HG03565 (cell line): Measurements from ENCODE around the gene CTSW.

ENCODE experiments used
- ATAC-seq: cut with Tn5 transposase; IDR thresholded peaks from one replicate; pipeline ENCODE4 v1.9.1; 2021; ENCODE audit warnings: mild to moderate bottlenecking, moderate library complexity; ENCODE audit not compliant: unreplicated experiment

CTSW gene

GRCh38 chr11:65900125-65900898 lies 20.7 kb downstream of the CTSW start, which contains the start of gene FOSL1:
FOSL1 (minus strand) TSS chr11:65900388; CDS start chr11:65900339, 49 bp downstream.
- peak; percentile 74 for ATAC-seq

- no peak for ATAC-seq
These were observed 21.2 kb downstream of the CTSW start for GRCh38 chr11:65900899-65901180.

DNA sequence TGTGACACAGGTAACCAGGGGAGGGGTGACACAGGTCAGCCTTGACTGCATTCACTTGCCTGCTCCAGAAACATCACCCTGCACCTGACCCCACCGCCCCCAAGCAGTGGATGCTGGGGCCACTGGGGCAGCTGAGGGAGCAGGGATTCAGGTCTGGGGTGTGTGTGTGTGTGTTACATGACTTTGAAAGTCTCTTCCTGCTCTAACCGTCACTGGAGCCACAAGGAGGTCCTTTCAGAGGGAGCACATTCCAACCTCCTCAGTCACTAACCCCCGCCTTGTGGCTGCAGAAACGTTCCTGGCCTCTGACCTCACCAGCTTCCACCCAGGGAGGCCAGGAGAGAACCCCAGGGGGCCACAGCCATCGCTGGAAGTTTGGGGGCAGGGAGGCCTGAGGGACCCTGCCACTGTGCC lies 23.4 kb downstream of the CTSW start:
- ATAC-seq, result no peak

- no peak for ATAC-seq
These were observed 24.1 kb downstream of the CTSW start for GRCh38 chr11:65903715-65904114.

DNA sequence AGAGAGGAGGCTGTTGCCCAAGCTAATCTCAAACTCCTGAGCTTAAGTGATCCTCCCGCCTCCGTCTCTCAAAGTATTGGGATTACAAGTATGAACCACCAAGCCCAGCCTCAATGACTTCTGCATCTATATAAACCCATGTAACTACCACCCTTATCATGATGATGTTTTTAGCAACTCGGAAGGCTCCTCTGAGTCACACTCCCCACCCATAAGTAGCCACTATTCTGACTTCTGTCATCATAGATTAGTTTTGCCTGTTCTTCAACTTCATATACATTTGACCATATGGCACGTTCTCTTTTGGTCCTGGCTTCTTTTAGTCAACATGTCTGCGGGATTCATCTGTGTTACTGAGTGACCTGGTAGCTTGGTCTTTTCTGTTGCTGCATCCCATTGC lies 27.0 kb downstream of the CTSW start:
- ATAC-seq, result no peak

- ATAC-seq, result no peak
These were observed 28.2 kb downstream of the CTSW start for GRCh38 chr11:65907878-65908277.

GRCh38 chr11:65911682-65912568 lies 32.3 kb downstream of the CTSW start:
- no peak for ATAC-seq

DNA sequence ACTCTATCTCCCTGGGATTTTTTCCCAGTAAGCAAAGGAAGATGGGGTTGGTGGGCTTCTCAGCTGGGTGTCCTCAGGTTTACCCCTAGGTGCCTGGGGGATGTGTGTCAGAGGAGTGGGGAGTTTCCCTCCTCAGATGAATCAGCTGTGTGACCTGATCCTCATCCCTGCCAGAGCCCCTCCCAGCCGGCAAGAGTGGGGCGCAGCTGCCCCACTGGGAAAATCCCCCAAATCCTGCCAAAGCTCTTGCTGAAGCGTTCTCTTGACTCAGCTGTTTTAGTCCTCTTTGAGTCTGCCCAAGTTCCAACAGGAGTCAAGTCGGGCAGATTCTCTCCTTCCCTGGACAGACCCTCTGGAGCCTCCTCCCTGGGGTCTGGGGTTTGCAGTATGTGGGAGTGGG lies 33.2 kb downstream of the CTSW start:
- ATAC-seq, result no peak

DNA sequence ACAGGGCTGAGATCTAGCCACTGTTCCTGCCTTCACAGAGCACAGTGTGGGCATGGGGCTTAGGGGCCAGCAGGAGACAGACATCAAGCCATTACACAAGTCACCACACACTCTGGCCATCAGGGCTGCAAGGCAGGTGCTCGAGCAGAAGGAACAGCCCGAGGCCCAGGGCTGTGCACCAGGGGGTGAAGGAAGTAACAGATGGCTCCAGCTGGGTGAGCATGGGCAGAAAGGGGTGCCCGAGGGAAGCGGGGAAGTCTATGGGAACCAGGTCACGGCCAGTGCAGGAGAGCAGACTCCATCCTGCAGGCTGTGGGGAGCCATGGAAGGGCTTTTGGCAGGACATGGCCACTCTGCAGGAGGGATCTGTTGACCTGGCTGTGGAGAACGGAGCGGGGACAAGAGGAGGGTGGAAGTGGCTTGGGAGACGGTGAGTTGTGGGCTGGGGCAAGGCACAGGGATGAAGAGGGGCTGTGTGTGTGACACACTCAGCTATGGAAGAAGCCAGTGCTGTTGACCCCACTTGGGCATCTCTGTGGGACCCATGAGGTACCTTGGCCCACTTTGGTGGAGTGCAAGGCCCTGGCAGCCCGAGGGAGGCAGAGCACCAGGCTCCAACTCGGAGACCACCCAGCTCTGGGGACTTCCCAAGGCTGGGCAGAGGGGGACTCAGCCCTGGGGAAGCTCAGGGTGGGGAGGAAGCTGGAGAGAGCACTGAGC lies 35.6 kb downstream of the CTSW start:
- ATAC-seq, result no peak

DNA sequence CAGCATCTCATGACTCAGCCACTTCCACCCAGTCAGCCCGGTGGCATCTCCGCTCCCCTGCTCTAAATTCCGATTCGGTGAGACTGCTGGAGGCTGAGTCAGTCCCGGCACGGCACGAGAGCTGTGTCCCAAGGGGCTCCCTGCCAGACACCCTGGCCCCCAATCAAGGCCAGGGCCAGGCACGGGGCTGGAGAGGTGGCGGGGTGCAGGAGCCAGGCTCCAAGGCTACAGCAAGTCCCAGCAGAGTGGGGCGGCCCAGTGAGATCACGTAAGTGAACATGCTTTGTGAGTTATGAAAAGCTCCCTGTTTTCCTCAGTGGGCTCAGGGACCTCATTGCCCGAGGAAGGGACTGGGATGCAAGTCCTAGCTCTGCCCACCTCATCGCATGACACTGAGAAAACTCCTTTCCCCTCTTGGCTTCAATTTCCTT lies 36.2 kb downstream of the CTSW start:
- no peak for ATAC-seq

DNA sequence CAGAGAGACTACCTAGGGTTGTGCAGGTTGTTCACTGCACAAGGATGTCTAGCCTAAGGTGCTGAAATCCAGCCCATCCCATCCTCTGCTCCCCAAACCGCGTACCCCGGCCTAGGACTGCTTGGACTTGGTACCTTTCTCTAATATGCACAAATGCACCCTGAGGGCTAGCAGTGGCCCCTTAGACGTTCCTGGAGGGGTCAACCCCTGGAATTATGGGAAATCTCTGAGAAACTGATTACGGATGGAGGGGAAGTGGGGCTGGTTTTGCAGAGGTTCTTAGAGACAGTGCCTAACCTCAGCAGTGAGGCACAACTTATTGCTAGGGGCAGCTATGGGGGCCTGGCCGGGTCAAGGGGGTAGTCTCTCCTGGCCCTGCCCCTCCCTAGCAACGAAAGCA lies 36.8 kb downstream of the CTSW start:
- no peak for ATAC-seq

DNA sequence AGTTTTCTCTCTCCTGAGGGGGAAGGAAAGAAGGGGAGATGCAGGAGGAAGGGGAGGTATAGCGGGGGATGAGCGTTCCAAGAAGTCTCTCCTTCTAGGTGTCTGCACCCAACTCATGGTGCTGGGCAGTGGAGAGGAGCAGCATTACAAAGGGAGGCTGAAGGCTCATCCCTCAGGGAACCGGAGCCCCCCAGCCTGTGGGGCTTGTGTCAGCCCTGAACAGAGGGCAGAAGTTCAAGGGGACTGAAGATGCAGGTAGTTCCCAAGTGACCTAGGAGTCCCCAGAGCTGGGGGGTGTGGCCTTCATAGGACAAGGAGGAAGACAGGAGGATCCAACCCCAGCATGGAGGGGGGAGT lies 37.4 kb downstream of the CTSW start:
- no peak for ATAC-seq

DNA sequence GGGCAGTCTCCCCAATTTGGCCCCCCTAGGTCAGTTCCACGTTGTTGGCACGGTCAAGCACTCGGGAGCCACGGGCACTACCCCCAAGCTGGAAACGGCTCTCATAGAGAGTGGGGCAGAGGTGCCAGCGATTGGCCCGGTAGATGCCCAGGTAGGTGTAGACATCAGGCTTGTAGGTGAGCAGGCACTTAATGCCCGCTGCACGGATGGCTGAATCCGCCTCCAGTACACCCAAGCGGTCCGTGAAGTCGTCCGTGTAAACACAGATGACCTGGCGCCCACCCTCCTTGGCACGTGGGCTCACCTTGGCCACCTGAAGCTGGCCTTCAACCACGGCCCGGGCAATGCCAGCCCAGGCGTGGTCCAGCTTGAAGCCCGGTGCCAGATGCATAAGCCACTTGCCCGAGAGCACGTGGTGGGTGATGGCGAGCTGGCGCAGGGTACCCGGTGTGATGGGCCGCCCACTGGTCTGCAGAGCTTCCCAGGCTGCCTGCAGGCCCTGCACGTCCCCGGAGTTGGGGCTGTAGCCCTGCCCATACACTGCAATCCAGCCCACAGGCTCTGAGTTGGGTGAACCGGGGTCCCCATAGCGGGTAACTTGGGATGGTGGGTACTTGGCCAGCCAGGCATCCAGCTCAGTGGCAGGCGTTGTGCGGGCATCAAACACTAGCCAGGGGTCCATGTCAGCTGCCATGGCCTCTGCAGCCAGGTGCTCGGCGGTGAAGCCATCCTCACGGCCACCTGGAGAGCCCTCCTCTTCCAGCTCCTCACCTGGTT lies 38.0 kb downstream of the CTSW start:
- ATAC-seq, result no peak

DNA sequence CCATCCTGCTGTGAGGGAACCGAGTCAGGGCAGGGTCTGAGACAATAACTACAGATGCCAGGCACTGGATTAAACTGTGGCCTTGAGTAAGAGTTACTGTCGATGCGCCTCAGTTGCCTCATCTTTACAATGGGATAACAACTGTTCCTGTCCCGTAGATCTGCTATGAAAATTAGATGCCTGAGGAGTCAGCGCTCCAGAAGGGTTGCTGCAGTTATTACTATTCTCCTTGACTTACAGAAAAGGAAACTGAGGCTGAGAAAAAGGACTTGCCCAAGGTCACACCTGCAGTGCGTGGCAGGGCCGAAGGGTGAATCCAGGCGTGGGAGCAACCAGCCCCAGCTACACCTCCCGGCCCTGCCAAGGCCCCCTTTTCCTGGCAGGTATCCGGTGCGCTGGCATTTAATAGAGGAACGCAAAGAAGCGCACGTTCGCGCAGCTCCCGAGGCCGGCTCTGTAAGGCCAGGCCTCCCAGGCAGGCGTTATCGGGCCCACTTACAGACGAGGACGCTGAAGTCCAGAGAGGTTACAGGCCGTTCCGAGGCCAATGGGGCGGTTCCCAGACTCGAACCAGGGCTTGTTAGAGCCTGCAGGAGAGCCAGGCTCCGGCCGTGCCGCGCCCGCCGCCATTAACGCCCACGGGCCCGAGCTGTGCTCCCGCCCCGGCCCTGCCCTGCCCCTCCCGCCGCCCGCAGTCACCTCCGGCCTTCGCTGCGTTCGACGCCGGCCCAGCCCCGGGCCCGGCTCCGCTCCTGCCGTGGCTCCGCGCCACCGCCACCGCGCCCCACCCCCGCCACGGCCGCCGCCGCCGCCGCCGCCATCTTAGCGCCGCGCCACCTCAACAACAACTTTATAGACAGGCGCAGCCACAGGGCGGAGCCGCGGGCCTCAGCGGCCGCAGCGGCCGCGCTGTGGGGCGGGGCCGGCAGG lies 38.8 kb downstream of the CTSW start, which contains the start of gene C11orf68:
Gene C11orf68, minus strand, starts transcription at position 852 of the 930 bp plus-strand sequence. Its CDS starts 31 bp downstream, at position 821.
- ATAC-seq, result peak; percentile 32

DNA sequence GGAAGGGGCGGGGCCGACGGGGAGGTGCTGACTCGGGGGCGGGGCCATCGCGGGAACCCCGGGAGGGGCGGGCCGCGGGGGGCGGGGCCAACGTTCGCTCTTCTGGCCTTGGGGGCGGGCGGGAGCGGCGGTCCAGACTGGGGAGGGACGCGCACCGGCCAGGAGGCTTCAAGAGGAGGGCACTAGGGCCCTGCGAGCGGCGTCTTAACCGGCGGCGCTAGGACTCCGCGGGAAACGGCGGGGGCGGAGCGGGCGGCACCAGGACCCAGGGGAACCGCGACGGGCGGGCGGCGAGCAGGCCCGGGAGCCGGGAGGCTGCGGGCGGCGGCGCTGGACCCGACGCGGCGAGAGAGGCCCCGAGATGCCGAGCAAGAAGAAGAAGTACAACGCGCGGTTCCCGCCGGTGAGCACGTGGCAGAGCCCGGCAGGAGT lies 39.5 kb downstream of the CTSW start, which contains the start of gene DRAP1:
Gene DRAP1, plus strand, starts transcription at position 286 of the 432 bp plus-strand sequence. Its CDS starts 76 bp downstream, at position 362.
- ATAC-seq, result peak; percentile 66

GRCh38 chr11:65919573-65920371 lies 40.1 kb downstream of the CTSW start:
- ATAC-seq, result peak; percentile 24

DNA sequence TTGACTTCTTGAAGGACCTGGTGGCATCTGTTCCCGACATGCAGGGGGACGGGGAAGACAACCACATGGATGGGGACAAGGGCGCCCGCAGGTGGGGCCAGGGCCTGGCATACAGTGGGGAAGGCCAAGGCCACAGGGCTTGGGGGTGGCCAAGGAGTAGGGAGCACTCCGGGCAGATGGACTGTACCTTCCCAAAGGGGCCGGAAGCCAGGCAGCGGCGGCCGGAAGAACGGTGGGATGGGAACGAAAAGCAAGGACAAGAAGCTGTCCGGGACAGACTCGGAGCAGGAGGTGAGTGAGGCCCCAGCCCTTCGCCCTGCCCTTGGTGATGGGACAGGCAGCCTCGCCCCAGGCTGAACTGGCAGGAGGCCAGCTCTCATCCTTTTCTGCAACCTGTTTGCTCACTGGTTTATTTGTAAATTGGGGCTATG lies 40.8 kb downstream of the CTSW start:
- no peak for ATAC-seq

DNA sequence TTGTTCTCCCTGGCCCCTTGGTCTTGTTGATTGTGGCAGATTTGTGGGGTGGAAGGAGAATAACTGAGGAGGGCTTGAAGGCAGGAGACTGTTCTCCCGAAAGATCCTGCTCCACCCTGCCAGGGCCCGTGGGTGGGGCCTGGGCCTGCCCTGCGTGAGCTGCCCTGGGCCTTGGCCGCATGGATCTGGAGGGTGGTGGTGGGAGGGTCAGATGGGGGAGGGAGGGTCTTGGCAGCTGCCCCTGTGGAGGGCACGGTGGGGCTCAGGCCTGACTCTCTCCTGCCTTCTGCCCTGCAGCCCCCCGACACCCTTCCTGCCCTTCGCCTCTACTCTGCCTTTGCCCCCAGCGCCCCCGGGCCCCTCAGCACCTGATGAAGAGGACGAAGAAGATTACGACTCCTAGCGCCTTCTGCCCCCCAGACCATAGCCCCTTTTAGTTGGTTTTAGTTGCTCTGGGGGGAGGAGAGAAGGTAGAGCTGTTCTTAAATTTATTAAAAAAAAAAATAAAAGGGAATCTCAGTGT lies 41.5 kb downstream of the CTSW start:
- no peak for ATAC-seq
